ENCODE measurements around the gene TECTB. TPM values are rescaled to one million over a fixed set of nuclear protein-coding genes. Genes with fewer than 3 reads are reported as not detected.

Gene TECTB
- total RNA-seq, 1 experiment from 2014 or later = not detected

GRCh38 chr10:112314822-112315474 is 31.7 kb downstream of the TECTB start:
- CTCF ChIA-PET = interaction anchor here (0.8 to 2.7 kb wide), 8 partner anchors 17 to 233 kb away, joined by 3 to 24 read pairs (median 4); partner anchors contain the start of gene ACSL5
- ATAC-seq (peak; percentile 94), DNase-seq (ENCODE audit: low spot score) (peak; percentile 84)
- H3K4me1 Mint-ChIP-seq = no peaks in the 10 kb centered on the region
- POLR2A ChIA-PET = no interaction called here
- no peak overlapping the region for H3K4me3 Mint-ChIP-seq
- TF ChIP-seq OVOL2 (CRISPR knock-in tag; IDR thresholded peaks at IDR 0.05; ENCODE audit: borderline replicate concordance) (no peak), MLX (CRISPR knock-in tag; IDR thresholded peaks at IDR 0.05) (no peak), RORB (CRISPR knock-in tag; IDR thresholded peaks at IDR 0.05) (no peak), RELA (CRISPR knock-in tag; IDR thresholded peaks at IDR 0.05; ENCODE audit: borderline replicate concordance) (no peak), USF1 (CRISPR knock-in tag; IDR thresholded peaks at IDR 0.05) (no peak)
- TF ChIP-seq, protein P1, sequence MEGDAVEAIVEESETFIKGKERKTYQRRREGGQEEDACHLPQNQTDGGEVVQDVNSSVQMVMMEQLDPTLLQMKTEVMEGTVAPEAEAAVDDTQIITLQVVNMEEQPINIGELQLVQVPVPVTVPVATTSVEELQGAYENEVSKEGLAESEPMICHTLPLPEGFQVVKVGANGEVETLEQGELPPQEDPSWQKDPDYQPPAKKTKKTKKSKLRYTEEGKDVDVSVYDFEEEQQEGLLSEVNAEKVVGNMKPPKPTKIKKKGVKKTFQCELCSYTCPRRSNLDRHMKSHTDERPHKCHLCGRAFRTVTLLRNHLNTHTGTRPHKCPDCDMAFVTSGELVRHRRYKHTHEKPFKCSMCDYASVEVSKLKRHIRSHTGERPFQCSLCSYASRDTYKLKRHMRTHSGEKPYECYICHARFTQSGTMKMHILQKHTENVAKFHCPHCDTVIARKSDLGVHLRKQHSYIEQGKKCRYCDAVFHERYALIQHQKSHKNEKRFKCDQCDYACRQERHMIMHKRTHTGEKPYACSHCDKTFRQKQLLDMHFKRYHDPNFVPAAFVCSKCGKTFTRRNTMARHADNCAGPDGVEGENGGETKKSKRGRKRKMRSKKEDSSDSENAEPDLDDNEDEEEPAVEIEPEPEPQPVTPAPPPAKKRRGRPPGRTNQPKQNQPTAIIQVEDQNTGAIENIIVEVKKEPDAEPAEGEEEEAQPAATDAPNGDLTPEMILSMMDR (IDR thresholded peaks at IDR 0.05) = peak; percentile 81
- H3K27me3 Mint-ChIP-seq (ENCODE audit: low read depth) = no peaks in the 10 kb centered on the region
- H3K36me3 Mint-ChIP-seq = no peaks in the 10 kb centered on the region
- no peaks in the 10 kb centered on the region for H3K9me3 Mint-ChIP-seq
- no peak overlapping the region for H3K27ac Mint-ChIP-seq

DNA sequence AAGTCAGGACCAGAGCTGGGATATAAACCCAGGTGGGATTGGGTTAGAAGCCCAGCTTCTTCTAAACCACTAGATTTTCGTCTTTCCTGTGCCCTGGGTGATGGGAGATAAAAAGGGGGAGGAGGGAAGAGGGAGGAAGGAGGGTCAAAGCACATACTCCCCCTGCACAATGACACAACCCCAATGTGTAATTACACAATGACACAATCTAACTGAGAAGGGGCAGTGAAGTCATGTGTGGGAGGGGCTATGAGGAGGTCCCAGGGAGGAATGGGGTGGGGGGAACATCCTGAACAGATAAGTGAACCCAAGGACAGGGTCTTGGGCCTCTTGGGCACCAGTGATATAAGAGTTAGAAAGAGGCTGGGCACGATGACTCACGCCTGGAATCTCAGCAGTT is 44.5 kb downstream of the TECTB start:
- no peak for DNase-seq (ENCODE audit: low spot score)
- POLR2A ChIA-PET = no interaction called here
- peaks cover 3% of the 10 kb centered on the region; the same call in 1 of the 2 replicates for H3K4me1 Mint-ChIP-seq
- no peaks in the 10 kb centered on the region for H3K9me3 Mint-ChIP-seq
- ATAC-seq = no peak
- H3K27me3 Mint-ChIP-seq (ENCODE audit: low read depth) = no peaks in the 10 kb centered on the region
- no peak for TF ChIP-seq SMAD4 (CRISPR knock-in tag; IDR thresholded peaks at IDR 0.05)
- TF ChIP-seq ZNF671 (CRISPR knock-in tag; IDR thresholded peaks at IDR 0.05) = no peak
- no peak for TF ChIP-seq ZNF263 (CRISPR knock-in tag; IDR thresholded peaks at IDR 0.05; ENCODE audit: low read depth)
- no peak for TF ChIP-seq TEAD4 (CRISPR knock-in tag; IDR thresholded peaks at IDR 0.05)
- no peak for TF ChIP-seq ZBTB21 (CRISPR knock-in tag; IDR thresholded peaks at IDR 0.05; ENCODE audit: borderline replicate concordance)
- no peak for TF ChIP-seq STAT6 (CRISPR knock-in tag; conservative IDR thresholded peaks at IDR 0.05; ENCODE audit: low read depth)
- no peak for TF ChIP-seq GRHL2 (CRISPR knock-in tag; IDR thresholded peaks at IDR 0.05; ENCODE audit: insufficient replicate concordance, severe bottlenecking)
- H3K27ac Mint-ChIP-seq = no peak overlapping the region
- no peaks in the 10 kb centered on the region for H3K36me3 Mint-ChIP-seq
- H3K4me3 Mint-ChIP-seq = no peak overlapping the region
- CTCF ChIA-PET = interaction anchor here (2.0 kb wide), 1 partner anchor 20 kb away, joined by 7 read pairs; no protein-coding TSS in a partner anchor

- POLR2A ChIA-PET = no interaction called here
- no peak for ATAC-seq
- Mint-ChIP-seq H3K36me3 (no peaks in the 10 kb centered on the region), H3K27ac (no peak overlapping the region), H3K27me3 (ENCODE audit: low read depth) (no peaks in the 10 kb centered on the region), H3K4me1 (peaks cover 3% of the 10 kb centered on the region; the same call in 1 of the 2 replicates), H3K4me3 (no peak overlapping the region), H3K9me3 (no peaks in the 10 kb centered on the region)
- CTCF ChIA-PET = interaction anchor here (1.4 kb wide), 1 partner anchor 22 kb away, joined by 5 read pairs; no protein-coding TSS in a partner anchor
- DNase-seq (ENCODE audit: low spot score) = no peak
- TF ChIP-seq NFYB (CRISPR knock-in tag; conservative IDR thresholded peaks at IDR 0.05; ENCODE audit: low read depth) = no peak
- no peak for TF ChIP-seq ZNF232 (CRISPR knock-in tag; IDR thresholded peaks at IDR 0.05)
- TF ChIP-seq, protein P2, sequence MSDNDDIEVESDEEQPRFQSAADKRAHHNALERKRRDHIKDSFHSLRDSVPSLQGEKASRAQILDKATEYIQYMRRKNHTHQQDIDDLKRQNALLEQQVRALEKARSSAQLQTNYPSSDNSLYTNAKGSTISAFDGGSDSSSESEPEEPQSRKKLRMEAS (CRISPR knock-in tag; IDR thresholded peaks at IDR 0.05) = no peak
- TF ChIP-seq ZBTB43 (CRISPR knock-in tag; IDR thresholded peaks at IDR 0.05) = no peak
- no peak for TF ChIP-seq E2F4 (CRISPR knock-in tag; IDR thresholded peaks at IDR 0.05; ENCODE audit: borderline replicate concordance, low read depth)
- TF ChIP-seq KAT7 (CRISPR knock-in tag; IDR thresholded peaks at IDR 0.05; ENCODE audit: borderline replicate concordance) = no peak
- TF ChIP-seq ZNF512 (CRISPR knock-in tag; IDR thresholded peaks at IDR 0.05; ENCODE audit: borderline replicate concordance) = no peak
- TF ChIP-seq ELF4 (CRISPR knock-in tag; IDR thresholded peaks at IDR 0.05; ENCODE audit: low read depth) = no peak
These were observed 47.0 kb downstream of the TECTB start for GRCh38 chr10:112330162-112330561.
